HepG2 (cell line): ENCODE results near the gene GATAD2B. TPM values are rescaled to one million over a fixed set of nuclear protein-coding genes. Genes with fewer than 3 reads are reported as not detected.

ENCODE experiments used
- ARHGAP35 ChIP-seq: sonication (generic); formaldehyde crosslinking; IDR thresholded peaks from 2 replicates; pipeline ENCODE4 v1.9.0; 2022; ENCODE audit warnings: mild to moderate bottlenecking, inconsistent platforms, moderate library complexity, missing genetic modification reagents, borderline replicate concordance
- CCDC6 ChIP-seq: sonication (generic); formaldehyde crosslinking; IDR thresholded peaks from 2 replicates; pipeline ENCODE4 v1.8.1; 2022; ENCODE audit warnings: mild to moderate bottlenecking, missing genetic modification reagents, moderate library complexity
- CHD2 ChIP-seq: IDR thresholded peaks from 2 replicates; pipeline ENCODE4 v1.6.1; 2011; ENCODE audit warnings: low read depth, low read length, improper control_type of control experiment
- ETS1 ChIP-seq: sonication (generic); formaldehyde crosslinking; IDR thresholded peaks from 2 replicates; pipeline ENCODE4 v1.4.0; 2020; ENCODE audit warnings: missing genetic modification reagents
- FOXK2 ChIP-seq: fragments of 450-650 bp; IDR thresholded peaks from 2 replicates; pipeline ENCODE4 v1.6.1; 2016
- HOXA7 ChIP-seq: sonication (generic); formaldehyde crosslinking; IDR thresholded peaks from 2 replicates; pipeline ENCODE4 v1.8.1; 2022; ENCODE audit warnings: mild to moderate bottlenecking, missing genetic modification reagents, moderate library complexity
- KAT7 ChIP-seq: IDR thresholded peaks from 2 replicates; pipeline ENCODE4 v1.6.1; 2018; ENCODE audit warnings: borderline replicate concordance, missing compliant biosample characterization
- KIAA2018 ChIP-seq: sonication (generic); formaldehyde crosslinking; IDR thresholded peaks from 2 replicates; pipeline ENCODE4 v1.5.0; 2020; ENCODE audit warnings: mild to moderate bottlenecking, missing genetic modification reagents, borderline replicate concordance
- MLLT10 ChIP-seq: sonication (generic); formaldehyde crosslinking; IDR thresholded peaks from 2 replicates; pipeline ENCODE4 v1.4.0; 2020; ENCODE audit warnings: missing genetic modification reagents
- MTERF4 ChIP-seq: sonication (generic); formaldehyde crosslinking; IDR thresholded peaks from 2 replicates; pipeline ENCODE4 v1.8.0; 2023; ENCODE audit warnings: mild to moderate bottlenecking, missing genetic modification reagents
- NONO ChIP-seq, 2 experiments: fragments of 450-650 bp in 1 of 2; sonication (generic) in 1 of 2; formaldehyde crosslinking in 1 of 2; IDR thresholded peaks in 1 of 2; conservative IDR thresholded peaks in 1 of 2; 2 replicates each; pipeline versions ENCODE4 v1.6.1 to v1.8.0; 2017 to 2022; ENCODE audit warnings: mild to moderate bottlenecking in 1 of 2, missing genetic modification reagents in 1 of 2, moderate library complexity in 1 of 2
- PHF20 ChIP-seq: sonication (generic); formaldehyde crosslinking; IDR thresholded peaks from 2 replicates; pipeline ENCODE4 v1.5.0; 2020; ENCODE audit warnings: mild to moderate bottlenecking, missing genetic modification reagents
- SALL1 ChIP-seq: sonication (generic); formaldehyde crosslinking; IDR thresholded peaks from 2 replicates; pipeline ENCODE4 v1.8.0; 2022; ENCODE audit warnings: mild to moderate bottlenecking, missing genetic modification reagents
- SMYD3 ChIP-seq: sonication (generic); formaldehyde crosslinking; IDR thresholded peaks from 2 replicates; pipeline ENCODE4 v1.8.1; 2023; ENCODE audit warnings: mild to moderate bottlenecking, missing genetic modification reagents
- SRF ChIP-seq: IDR thresholded peaks from 2 replicates; pipeline ENCODE4 v1.6.1; 2011; ENCODE audit warnings: mild to moderate bottlenecking, low read depth, low read length, moderate library complexity
- ZNF44 ChIP-seq: sonication (generic); formaldehyde crosslinking; IDR thresholded peaks from 2 replicates; pipeline ENCODE4 v1.5.1; 2020; ENCODE audit warnings: mild to moderate bottlenecking, missing genetic modification reagents
- ZNF564 ChIP-seq: sonication (generic); formaldehyde crosslinking; IDR thresholded peaks from 2 replicates; pipeline ENCODE4 v1.8.1; 2023; ENCODE audit warnings: mild to moderate bottlenecking, missing genetic modification reagents
- ZSCAN9 ChIP-seq: IDR thresholded peaks from 2 replicates; pipeline ENCODE4 v1.6.1; 2016; ENCODE audit warnings: borderline replicate concordance
- polyA plus RNA-seq, 8 experiments: library from polyadenylated mRNA; depleted of rRNA in 3 of 8; stranded (reverse) in 7 of 8; unstranded in 1 of 8; fragments of >200 nt; fragmentation: Illumina TruSeq in 4 of 8; extraction: Trizol in 4 of 8; gene quantifications; 2 replicates each; pipeline versions ENCODE4 v1.2.1 to v1.2.3, GENCODE V29; 2011 to 2016; ENCODE audit warnings: low read depth in 4 of 8, missing spikeins in 1 of 8, mixed read lengths in 1 of 8; ENCODE audit not compliant: insufficient read depth in 1 of 8
- total RNA-seq, 5 experiments: library from RNA; depleted of rRNA; stranded (reverse); fragments of >200 nt; fragmentation: Illumina TruSeq; extraction: Trizol; gene quantifications; 2 replicates each; pipeline ENCODE4 v1.2.3, GENCODE V29; 2016; ENCODE audit warnings: low read depth in 1 of 5
- TF ChIP-seq, protein P1 (sequence below): sonication (generic); formaldehyde crosslinking; IDR thresholded peaks from 2 replicates; pipeline ENCODE4 v1.5.1; 2020; ENCODE audit warnings: mild to moderate bottlenecking, missing genetic modification reagents, borderline replicate concordance

The GATAD2B gene
- total and polyA plus RNA-seq, 2 of the 13 experiments (the other 11 are each of a cell fraction or from before 2014, with no cell fraction given) = 3.2 to 5.2 TPM

GRCh38 chr1:153946622-153947241 is 24.0 kb upstream of the GATAD2B start, which contains the start of gene DENND4B (continued):
- TF ChIP-seq CCDC6 (CRISPR knock-in tag) (no peak), ARHGAP35 (CRISPR knock-in tag) (no peak), SALL1 (peak; percentile 80), ZNF564 (CRISPR knock-in tag) (no peak), MTERF4 (CRISPR knock-in tag) (no peak), NONO (IDR thresholded peaks at IDR 0.05) (no peak), NONO (CRISPR knock-in tag; conservative IDR thresholded peaks at IDR 0.05) (peak; percentile 64), CHD2 (no peak), KIAA2018 (CRISPR knock-in tag) (no peak), KAT7 (CRISPR knock-in tag) (0 out of 2 replicates have a peak, but pooled peaks have one; percentile 36), SMYD3 (CRISPR knock-in tag) (no peak), ETS1 (CRISPR knock-in tag) (no peak; the same call in 1 of the 2 replicates), HOXA7 (CRISPR knock-in tag) (peak; percentile 45; the same call in 1 of the 2 replicates), ZSCAN9 (CRISPR knock-in tag) (no peak), FOXK2 (no peak), MLLT10 (CRISPR knock-in tag) (no peak), ZNF44 (CRISPR knock-in tag) (no peak), SRF (peak; percentile 55; the same call in 1 of the 2 replicates), PHF20 (CRISPR knock-in tag) (no peak)
- TF ChIP-seq, protein P1, sequence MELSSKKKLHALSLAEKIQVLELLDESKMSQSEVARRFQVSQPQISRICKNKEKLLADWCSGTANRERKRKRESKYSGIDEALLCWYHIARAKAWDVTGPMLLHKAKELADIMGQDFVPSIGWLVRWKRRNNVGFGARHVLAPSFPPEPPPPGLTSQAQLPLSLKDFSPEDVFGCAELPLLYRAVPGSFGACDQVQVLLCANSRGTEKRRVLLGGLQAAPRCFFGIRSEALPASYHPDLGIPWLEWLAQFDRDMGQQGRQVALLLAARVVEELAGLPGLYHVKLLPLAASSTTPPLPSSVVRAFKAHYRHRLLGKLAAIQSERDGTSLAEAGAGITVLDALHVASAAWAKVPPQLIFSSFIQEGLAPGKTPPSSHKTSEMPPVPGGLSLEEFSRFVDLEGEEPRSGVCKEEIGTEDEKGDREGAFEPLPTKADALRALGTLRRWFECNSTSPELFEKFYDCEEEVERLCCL = no peak
